OCI-LY3 (cell line): ENCODE results near the gene C12orf57.

Experiments used
- CTCF ChIP-seq: fragments of 200-600, 300-600 bp; sonication (generic); IDR thresholded peaks from 2 replicates; pipeline ENCODE4 v1.5.1; 2014; ENCODE audit warnings: antibody characterized with exemption, low read length, low read depth
- EZH2phosphoT487 ChIP-seq: fragments of 200-600 bp; shearing (Covaris generic); IDR thresholded peaks from 2 replicates; pipeline ENCODE4 v1.6.1; 2018; ENCODE audit warnings: antibody characterized with exemption, mixed run types, low read depth

- TF ChIP-seq CTCF = no peak
- no peak for TF ChIP-seq EZH2phosphoT487
Measured at GRCh38 chr12:6981152-6982052, 37.6 kb downstream of the C12orf57 start.
